Ecto neural progenitor cell (in vitro differentiated cells): ENCODE data around the gene DDX24.

Experiments
- DNase-seq: peaks from one replicate; pipeline ENCODE4 v3.0.0-alpha.2; 2018; ENCODE audit warnings: low spot score

Gene DDX24

DNA sequence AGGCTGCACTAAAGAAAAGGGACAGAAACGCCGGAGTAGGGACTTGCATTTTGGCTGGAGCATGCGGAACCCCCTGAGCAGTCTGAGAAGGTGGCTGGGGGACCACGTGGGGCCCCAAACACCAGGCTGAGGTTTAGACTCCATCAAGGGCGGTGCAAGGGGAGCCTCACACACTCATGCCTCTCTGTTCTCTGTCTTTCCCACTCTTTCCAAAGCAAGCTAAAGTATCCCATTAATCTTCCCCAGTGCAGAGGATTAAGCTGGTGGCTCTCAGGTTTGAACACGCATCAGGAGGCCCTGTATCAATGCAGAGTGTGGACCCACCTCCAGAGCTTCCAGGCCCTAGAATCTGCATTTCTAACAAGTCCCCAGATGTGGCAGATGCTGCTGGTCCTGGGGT is 70.4 kb downstream of the DDX24 start:
- DNase-seq = no peak

DNA sequence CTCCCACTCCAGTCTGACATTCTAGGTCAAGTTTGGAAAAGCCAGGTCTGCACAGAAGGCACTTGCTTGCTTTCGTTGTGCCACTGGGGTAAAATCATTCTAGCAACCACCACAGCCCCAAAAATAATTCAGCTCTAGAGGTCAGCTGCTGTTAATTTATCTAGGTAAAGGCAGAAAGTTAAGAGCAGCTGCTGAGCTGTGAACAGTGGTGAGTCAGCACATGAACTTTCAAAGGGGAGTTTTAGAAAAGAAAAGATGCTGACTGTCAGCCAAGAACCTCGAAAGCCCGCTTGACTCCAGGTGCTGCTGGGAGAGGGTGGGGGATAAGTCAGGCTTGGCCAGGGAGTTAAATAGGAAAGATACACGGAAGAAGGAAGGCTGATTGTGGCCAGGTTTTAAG is 71.2 kb downstream of the DDX24 start:
- DNase-seq = no peak

DNA sequence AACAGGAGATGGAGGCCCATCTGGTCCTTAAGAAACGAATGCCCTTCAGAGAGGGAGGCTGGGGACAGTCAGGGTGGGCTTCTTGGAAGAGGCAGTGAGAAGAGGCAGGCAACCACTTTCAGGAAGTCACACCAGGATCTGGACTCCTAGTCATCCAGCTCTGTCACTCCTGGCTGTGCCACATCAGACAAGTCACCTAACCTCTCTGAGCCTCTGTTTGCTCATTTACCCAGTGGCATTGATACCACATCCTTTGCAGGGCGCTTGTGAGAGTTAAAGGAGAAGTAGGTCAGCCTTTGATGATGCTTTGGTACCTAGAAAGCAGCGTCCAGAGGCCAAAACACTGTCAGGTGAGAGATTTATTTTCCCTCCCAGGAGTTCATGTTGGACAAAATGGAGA is 72.8 kb downstream of the DDX24 start:
- no peak for DNase-seq

DNA sequence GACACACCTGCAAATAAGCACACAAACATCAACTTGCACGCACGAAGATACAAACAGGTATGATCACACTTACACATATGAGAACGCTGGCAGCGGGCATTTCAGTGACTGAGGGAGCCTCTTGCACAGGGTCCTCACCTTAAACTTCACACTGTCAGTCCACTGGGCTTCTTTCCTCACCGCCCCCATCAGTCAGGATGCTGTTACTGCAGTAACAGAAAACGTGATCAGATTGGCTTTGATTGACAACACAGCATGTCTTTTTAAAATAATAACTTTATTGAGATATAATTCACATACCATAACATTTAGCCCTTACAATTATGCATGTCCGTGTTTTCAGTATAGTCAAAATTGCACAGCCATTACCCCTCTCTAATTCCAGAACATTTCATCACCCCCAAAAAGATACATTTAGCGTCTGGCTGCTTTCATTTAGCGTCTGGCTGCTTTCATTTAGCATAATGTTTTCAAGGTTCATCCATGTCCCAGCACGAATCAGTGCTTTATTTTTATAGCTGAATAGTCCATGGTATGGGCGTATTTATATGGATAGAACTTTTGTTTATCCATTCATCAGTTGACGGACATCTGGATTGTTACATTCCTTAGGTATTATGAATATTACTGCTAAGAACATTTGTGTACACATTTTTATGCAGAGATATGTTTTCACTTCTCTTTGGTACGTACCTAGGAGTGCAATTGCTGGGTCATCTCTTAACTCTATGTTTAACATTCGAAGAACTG is 75.5 kb downstream of the DDX24 start:
- no peak for DNase-seq

DNA sequence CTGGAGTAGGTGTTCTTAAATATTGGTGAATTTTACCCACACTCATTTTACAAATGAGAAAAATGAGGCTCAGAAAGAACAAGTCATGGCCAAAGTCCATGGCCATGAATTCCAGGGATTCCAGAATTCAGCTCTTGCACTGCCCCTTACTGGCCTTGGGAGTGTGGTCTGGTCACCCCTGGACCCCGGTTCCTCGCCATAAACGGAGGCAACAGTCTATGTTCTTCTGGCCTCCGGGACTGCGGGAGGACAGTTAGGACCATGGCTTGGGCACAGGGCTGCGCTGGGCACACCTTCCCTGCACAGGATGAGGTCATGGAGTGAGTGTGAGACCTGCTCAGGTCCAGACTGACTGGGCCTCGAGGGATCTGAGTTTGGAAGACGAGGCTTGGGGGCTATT is 77.0 kb downstream of the DDX24 start:
- DNase-seq = no peak

DNA sequence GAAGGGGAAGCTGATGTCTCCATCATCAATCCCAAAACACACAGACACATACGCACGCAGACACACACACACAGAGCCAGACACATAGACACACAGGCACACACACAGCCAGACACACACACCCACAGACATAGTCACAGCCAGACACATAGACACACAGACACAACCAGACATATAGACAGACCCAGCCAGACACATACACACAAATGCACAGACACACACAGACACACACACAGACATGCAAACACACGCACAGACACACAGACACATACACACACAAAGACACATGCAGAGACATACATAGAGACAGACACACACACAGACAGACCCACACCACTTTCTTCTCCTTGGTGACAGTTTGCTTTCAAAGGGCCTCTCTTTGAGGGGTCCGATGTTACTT is 77.6 kb downstream of the DDX24 start:
- DNase-seq = no peak

DNA sequence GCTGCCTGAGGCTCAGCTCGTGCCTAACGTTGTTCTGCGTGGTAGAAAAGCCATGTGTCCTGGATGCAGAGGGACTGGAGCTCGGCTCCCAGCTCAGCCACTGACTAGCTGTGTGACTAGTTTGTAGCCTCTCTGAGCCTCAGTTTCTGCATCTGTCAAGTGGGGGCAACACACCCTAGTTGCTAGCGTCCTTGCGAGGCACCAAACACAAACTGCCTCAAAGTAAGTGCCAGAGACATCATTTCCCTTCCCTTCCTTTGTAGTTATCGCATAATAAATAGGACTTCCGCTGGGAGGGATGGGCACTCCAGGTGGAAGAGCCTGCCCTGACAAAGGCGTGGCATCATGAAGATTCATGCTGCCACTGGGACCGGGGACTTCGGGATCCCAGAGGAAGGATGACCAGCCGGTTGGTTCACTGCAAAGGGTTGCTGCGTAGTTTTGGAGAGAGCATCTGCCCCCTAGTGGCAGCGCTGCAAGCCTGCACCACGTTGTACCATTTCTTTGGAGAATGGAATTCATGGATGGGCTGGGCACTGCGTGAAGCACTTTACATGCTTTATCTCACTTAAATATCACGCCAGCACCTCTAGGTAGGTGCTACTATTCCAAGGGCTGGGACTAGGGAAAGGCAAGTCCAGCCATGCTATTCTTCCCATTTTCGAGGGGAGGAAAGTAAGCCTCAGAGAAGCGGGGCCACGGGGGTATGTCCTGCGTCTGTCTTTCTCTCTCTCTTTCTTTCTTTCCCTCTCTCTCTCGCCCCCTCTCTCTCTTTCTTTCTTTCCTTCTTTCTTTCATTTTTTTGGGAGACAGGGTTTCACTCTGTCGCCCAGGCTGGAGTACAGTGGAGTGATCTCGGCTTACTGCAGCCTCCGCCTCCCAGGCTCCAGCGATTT is 79.3 kb downstream of the DDX24 start:
- DNase-seq = peak; percentile 75

DNA sequence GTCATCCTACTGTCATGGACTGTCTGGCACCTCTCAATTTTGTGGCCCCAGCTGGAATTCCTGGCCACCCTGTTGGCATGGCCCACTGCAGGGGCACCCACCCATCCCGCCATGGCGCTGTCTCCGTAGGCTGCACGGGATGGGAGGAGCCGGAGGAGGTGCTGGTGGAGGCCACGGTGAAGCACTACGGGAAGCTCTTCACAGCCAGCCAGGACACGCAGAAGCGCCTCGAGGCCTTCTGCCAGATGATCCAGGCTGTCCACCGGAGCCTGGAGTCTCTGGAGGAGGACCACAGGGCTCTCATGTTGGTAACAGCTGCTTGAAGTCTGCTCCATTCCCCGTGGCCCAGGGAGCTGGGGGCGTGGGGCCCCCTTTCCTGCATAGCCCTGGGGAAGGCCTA is 80.0 kb downstream of the DDX24 start:
- no peak for DNase-seq

DNA sequence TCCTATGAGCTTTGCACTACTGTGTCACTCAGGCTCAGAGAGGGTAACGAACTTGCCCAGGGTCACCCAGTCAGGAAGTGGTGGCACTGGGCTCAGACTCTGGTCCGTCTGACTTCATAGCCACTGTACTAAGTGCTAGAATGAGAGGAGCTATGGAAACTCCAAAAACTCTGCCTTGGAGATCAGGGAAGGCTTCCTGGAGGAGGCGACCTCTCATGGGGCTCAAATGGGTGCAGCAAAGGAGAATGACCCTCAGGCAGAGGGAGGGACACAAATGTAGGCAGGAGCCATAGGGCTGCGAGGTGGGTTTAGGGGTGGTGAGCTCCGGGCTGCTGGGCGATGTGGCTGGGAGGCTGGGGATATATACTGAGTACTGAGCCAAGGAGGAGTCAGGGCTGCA is 80.7 kb downstream of the DDX24 start:
- DNase-seq = no peak

DNA sequence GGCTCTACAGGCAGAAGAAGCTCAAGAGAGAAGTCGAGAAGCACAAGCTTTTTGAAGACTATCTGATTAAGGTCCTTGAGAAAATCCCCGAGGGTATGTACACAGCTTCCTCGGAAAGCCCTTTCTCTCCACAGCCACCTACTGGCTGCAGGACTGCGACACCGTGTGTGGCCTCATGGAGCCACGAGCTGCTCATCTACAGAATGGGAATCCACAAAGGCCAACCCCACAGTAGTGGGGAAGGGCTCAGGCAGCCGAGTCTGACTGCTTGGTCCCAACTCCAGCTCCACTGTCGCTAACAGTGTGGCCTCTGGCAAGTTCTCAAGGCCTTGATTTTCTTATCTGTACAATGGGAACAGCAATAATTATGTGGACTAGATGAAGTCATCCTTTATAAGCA is 81.4 kb downstream of the DDX24 start:
- DNase-seq = no peak

DNA sequence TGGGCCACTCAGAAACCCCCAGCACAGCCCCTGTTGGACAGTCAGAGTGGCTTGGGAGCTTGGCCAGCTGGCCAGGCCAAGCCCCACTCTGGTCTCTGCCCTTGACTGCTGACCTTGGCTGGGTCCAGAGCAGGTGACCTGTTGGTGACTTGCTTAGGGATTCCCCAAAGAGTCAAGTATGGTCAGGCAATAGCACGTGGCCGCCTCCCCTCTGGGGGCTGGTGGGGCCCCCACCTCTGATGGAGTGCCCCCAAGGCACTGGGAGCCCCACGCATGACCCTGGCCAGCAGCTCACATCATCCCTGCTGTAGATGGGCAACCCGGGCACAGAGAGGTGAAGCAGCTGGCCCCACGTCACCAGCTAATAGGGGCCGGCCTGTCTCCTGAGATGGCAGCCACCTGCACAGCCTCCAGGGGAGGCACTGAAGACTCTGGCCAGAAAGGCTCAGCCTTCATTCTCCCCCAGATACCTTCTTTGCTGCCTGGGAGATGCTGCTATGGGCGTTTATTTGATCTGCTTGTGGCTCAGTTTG is 82.1 kb downstream of the DDX24 start:
- no peak for DNase-seq
